DND-41 (cell line): ENCODE data around the gene MEX3A.
A peak's percentile ranks its signal among the peaks of the same experiment; 100 is the strongest.

ENCODE experiments used
- ATAC-seq: fragments of 200-7000 bp; cut with Tn5 transposase; 3 replicates; pipeline ENCODE4 v1.9.1; 2021; ENCODE audit warnings: low read depth; ENCODE audit not compliant: insufficient read depth
- DNase-seq: peaks from one replicate; pipeline ENCODE4 v3.0.0-alpha.2; 2020
- H2AFZ ChIP-seq: 2 replicates; pipeline ENCODE4 v1.6.0; 2012; ENCODE audit warnings: low read depth, low read length
- H3K27ac ChIP-seq: 2 replicates; pipeline ENCODE4 v1.5.1; 2012; ENCODE audit warnings: low read length, inconsistent platforms
- H3K27me3 ChIP-seq: fragments of 200-600 bp; sonication (generic); 2 replicates; pipeline ENCODE4 v1.6.0; 2012; ENCODE audit warnings: low read length, mild to moderate bottlenecking, inconsistent platforms; ENCODE audit not compliant: insufficient read depth, poor library complexity
- H3K36me3 ChIP-seq: 2 replicates; pipeline ENCODE4 v1.5.1; 2012; ENCODE audit warnings: low read length, inconsistent platforms; ENCODE audit not compliant: insufficient read depth
- H3K4me1 ChIP-seq: 2 replicates; pipeline ENCODE4 v1.5.1; 2012; ENCODE audit warnings: mild to moderate bottlenecking, low read length; ENCODE audit not compliant: insufficient read depth
- H3K4me2 ChIP-seq: 2 replicates; pipeline ENCODE4 v1.6.0; 2012; ENCODE audit warnings: mild to moderate bottlenecking, moderate library complexity, low read length, inconsistent platforms; ENCODE audit not compliant: insufficient read depth
- H3K4me3 ChIP-seq, 2 experiments: fragments of 200-600 bp in 1 of 2; shearing (Covaris generic) in 1 of 2; 2 replicates each; pipeline ENCODE4 v1.5.1; 2012 to 2016; ENCODE audit warnings: inconsistent platforms in 2 of 2, low read length in 2 of 2, mild to moderate bottlenecking in 2 of 2, low read depth in 1 of 2, moderate library complexity in 1 of 2
- H3K79me2 ChIP-seq: 2 replicates; pipeline ENCODE4 v1.6.0; 2012; ENCODE audit warnings: low read length, inconsistent platforms; ENCODE audit not compliant: insufficient read depth
- H3K9ac ChIP-seq: 2 replicates; pipeline ENCODE4 v1.6.0; 2012; ENCODE audit warnings: low read depth, mild to moderate bottlenecking, inconsistent platforms, low read length, moderate library complexity
- H3K9me3 ChIP-seq: 2 replicates; pipeline ENCODE4 v1.5.1; 2012; ENCODE audit warnings: low read length, moderate library complexity, mild to moderate bottlenecking, inconsistent platforms; ENCODE audit not compliant: insufficient read depth, severe bottlenecking
- H4K20me1 ChIP-seq: 2 replicates; pipeline ENCODE4 v1.6.0; 2012; ENCODE audit warnings: low read length; ENCODE audit not compliant: insufficient read depth
- CTCF ChIP-seq: IDR thresholded peaks from 2 replicates; pipeline ENCODE4 v1.5.1; 2012; ENCODE audit warnings: borderline replicate concordance, low read length, moderate library complexity, mild to moderate bottlenecking; ENCODE audit not compliant: poor library complexity, severe bottlenecking; ENCODE audit errors: extremely low read depth
- EZH2 ChIP-seq: IDR thresholded peaks from 3 replicates; pipeline ENCODE4 v1.6.1; 2012; ENCODE audit warnings: borderline replicate concordance, low read depth, mild to moderate bottlenecking, moderate library complexity, low read length, inconsistent platforms; ENCODE audit not compliant: severe bottlenecking

MEX3A gene

GRCh38 chr1:156054500-156055280, 27.6 kb downstream of the MEX3A start, which contains the start of gene LAMTOR2:
LAMTOR2 (plus strand) TSS chr1:156054782; CDS start chr1:156054890, 108 bp downstream.
- peaks cover 12% of the 10 kb centered on the region; the same call in 1 of the 2 replicates for H4K20me1 ChIP-seq
- H3K4me1 ChIP-seq, result peaks cover 36% of the 10 kb centered on the region
- peak; percentile 81 for ATAC-seq
- H3K27ac ChIP-seq, result peak within 1 kb of the TSS; percentile 85
- peaks cover 33% of the 10 kb centered on the region for H3K79me2 ChIP-seq
- H3K9me3 ChIP-seq, result no peaks in the 10 kb centered on the region
- H2AFZ ChIP-seq, result peak within 1 kb of the TSS; percentile 90
- TF ChIP-seq EZH2 (no peak), CTCF (no peak)
- peak within 1 kb of the TSS; percentile 86 for H3K4me2 ChIP-seq
- H3K36me3 ChIP-seq, result peaks cover 38% of the 10 kb centered on the region
- DNase-seq, result peak; percentile 99
- H3K4me3 ChIP-seq, result peak within 1 kb of the TSS; percentile 66 to 84
- no peaks in the 10 kb centered on the region for H3K27me3 ChIP-seq
- peak within 1 kb of the TSS; percentile 72 for H3K9ac ChIP-seq

GRCh38 chr1:156053768-156054499, 28.3 kb downstream of the MEX3A start, which contains the start of gene UBQLN4:
UBQLN4 (minus strand) TSS chr1:156053798; CDS start chr1:156053701, 97 bp downstream.
- no peaks in the 10 kb centered on the region for H3K27me3 ChIP-seq
- peaks cover 45% of the 10 kb centered on the region for H3K36me3 ChIP-seq
- no peaks in the 10 kb centered on the region for H3K9me3 ChIP-seq
- peaks cover 12% of the 10 kb centered on the region; the same call in 1 of the 2 replicates for H4K20me1 ChIP-seq
- DNase-seq (peak; percentile 89), ATAC-seq (peak; percentile 59)
- H3K4me1 ChIP-seq, result peaks cover 36% of the 10 kb centered on the region
- H3K79me2 ChIP-seq, result peaks cover 33% of the 10 kb centered on the region
- H3K27ac ChIP-seq, result peak within 1 kb of the TSS; percentile 85
- H2AFZ ChIP-seq, result peak within 1 kb of the TSS; percentile 90
- H3K4me3 ChIP-seq, result peak within 1 kb of the TSS; percentile 66 to 84
- H3K9ac ChIP-seq, result peak within 1 kb of the TSS; percentile 72
- H3K4me2 ChIP-seq, result peak within 1 kb of the TSS; percentile 86
- TF ChIP-seq EZH2 (no peak), CTCF (peak; percentile 71)

GRCh38 chr1:156052862-156053767, 29.1 kb downstream of the MEX3A start:
- Histone ChIP-seq H3K9me3 (no peaks in the 10 kb centered on the region), H3K4me1 (peaks cover 36% of the 10 kb centered on the region), H2AFZ (peak overlapping the region; percentile 75), H3K4me2 (peak overlapping the region; percentile 86), H3K36me3 (peaks cover 49% of the 10 kb centered on the region), H3K27me3 (no peaks in the 10 kb centered on the region), H3K9ac (peak overlapping the region; percentile 72), H3K79me2 (peaks cover 33% of the 10 kb centered on the region), H3K4me3 (peak overlapping the region; percentile 40 to 84; a peak in 3 of 4 replicates), H3K27ac (peak overlapping the region; percentile 42), H4K20me1 (peaks cover 12% of the 10 kb centered on the region; the same call in 1 of the 2 replicates)
- peak; percentile 52 for ATAC-seq
- peak; percentile 84 for DNase-seq
- TF ChIP-seq EZH2, result no peak
- peak; percentile 66 for TF ChIP-seq CTCF
